Amniotic stem cell (primary cell): ENCODE results near the gene WASHC2A.
"Not testable (repeated sequence)": the region's sequence is repeated elsewhere in the genome, so short reads cannot be mapped to it uniquely, and the experiment has no call there.

Experiments used
- DNase-seq: peaks from one replicate; lab custom pipeline; 2025; lab: John Stamatoyannopoulos, UW

The WASHC2A gene

GRCh38 chr10:50075139-50075538 is 7.4 kb downstream of the WASHC2A start:
- not testable (repeated sequence) for DNase-seq

- not testable (repeated sequence) for DNase-seq
These were observed 7.8 kb downstream of the WASHC2A start for GRCh38 chr10:50075544-50075943.

GRCh38 chr10:50091304-50091703 is 23.6 kb downstream of the WASHC2A start:
- DNase-seq: not testable (repeated sequence)

GRCh38 chr10:50092928-50093327 is 25.2 kb downstream of the WASHC2A start:
- not testable (repeated sequence) for DNase-seq

- DNase-seq: not testable (repeated sequence)
These were observed 26.9 kb downstream of the WASHC2A start for GRCh38 chr10:50094630-50095029.

GRCh38 chr10:50095402-50095801 is 27.6 kb downstream of the WASHC2A start:
- DNase-seq: not testable (repeated sequence)

GRCh38 chr10:50096722-50097121 is 29.0 kb downstream of the WASHC2A start:
- DNase-seq: not testable (repeated sequence)

GRCh38 chr10:50098645-50099044 is 30.9 kb downstream of the WASHC2A start:
- DNase-seq: not testable (repeated sequence)

- not testable (repeated sequence) for DNase-seq
These were observed 33.4 kb downstream of the WASHC2A start for GRCh38 chr10:50101139-50101582.

GRCh38 chr10:50101747-50102146 is 34.0 kb downstream of the WASHC2A start:
- not testable (repeated sequence) for DNase-seq

GRCh38 chr10:50102267-50102666 is 34.5 kb downstream of the WASHC2A start:
- DNase-seq: not testable (repeated sequence)

- not testable (repeated sequence) for DNase-seq
These were observed 41.4 kb downstream of the WASHC2A start for GRCh38 chr10:50108999-50109698.

- DNase-seq: not testable (repeated sequence)
These were observed 44.8 kb downstream of the WASHC2A start for GRCh38 chr10:50112419-50113112.

- not testable (repeated sequence) for DNase-seq
These were observed 59.0 kb downstream of the WASHC2A start for GRCh38 chr10:50126765-50127164.

- not testable (repeated sequence) for DNase-seq
These were observed 60.1 kb downstream of the WASHC2A start for GRCh38 chr10:50127770-50128292.

GRCh38 chr10:50131245-50131965 is 63.7 kb downstream of the WASHC2A start:
- not testable (repeated sequence) for DNase-seq

- DNase-seq: not testable (repeated sequence)
These were observed 64.6 kb downstream of the WASHC2A start for GRCh38 chr10:50132322-50132721.

GRCh38 chr10:50132841-50133240 is 65.1 kb downstream of the WASHC2A start:
- not testable (repeated sequence) for DNase-seq

- not testable (repeated sequence) for DNase-seq
These were observed 75.9 kb downstream of the WASHC2A start for GRCh38 chr10:50143512-50144174.

GRCh38 chr10:50145575-50145974 is 77.8 kb downstream of the WASHC2A start:
- not testable (repeated sequence) for DNase-seq

- no peak for DNase-seq
These were observed 85.1 kb downstream of the WASHC2A start for GRCh38 chr10:50152792-50153272.
